GM18505 (cell line): ENCODE results near the gene AGPAT3.
A peak's percentile ranks its signal among the peaks of the same experiment; 100 is the strongest.

Source experiments
- ATAC-seq: cut with Tn5 transposase; IDR thresholded peaks from one replicate; pipeline ENCODE4 v1.9.1; 2021; ENCODE audit not compliant: unreplicated experiment
- POLR2A ChIP-seq: IDR thresholded peaks from 4 replicates; pipeline ENCODE4 v1.6.1; 2011; ENCODE audit warnings: borderline replicate concordance; ENCODE audit not compliant: insufficient read depth, insufficient read length; ENCODE audit errors: extremely low read depth

The AGPAT3 gene

DNA sequence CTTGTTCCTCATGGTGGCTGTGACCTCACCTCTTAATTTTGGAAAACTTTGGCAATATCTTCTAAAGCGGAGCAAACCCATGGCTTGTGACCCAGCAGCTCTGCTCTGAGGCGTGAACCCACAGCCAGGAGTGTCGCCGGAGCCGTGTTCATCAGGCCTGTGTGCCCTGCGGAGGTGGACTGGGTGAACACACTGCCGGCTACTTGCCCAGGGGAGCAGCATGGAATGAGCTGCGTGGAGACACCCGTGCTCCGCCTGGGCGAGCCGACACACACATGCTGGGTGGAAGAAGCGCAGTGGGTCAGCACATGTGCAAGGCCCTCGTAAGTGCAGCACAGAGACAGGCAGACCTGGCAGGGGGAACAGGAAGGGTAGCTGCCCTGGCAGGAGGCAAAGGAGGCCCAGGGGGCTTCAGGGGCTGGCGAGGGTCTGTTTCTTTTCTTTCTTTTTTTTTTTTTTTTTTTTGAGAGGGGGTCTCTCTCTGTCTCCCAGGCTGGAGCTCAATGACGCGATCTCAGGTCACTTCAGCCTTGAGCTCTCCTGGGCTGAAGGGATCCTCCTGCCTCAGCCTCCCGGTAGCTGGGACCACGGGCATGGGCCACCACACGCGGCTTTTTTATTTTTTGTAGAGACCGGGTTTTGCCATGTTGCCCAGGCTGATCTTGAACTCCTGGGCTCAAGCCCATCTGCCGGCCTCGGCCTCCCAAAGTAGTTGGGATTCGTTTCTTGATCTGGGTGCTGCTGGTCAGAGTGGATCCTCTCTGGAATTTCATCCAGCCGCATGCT, 41.8 kb downstream of the AGPAT3 start:
- no peak for TF ChIP-seq POLR2A
- no peak for ATAC-seq

DNA sequence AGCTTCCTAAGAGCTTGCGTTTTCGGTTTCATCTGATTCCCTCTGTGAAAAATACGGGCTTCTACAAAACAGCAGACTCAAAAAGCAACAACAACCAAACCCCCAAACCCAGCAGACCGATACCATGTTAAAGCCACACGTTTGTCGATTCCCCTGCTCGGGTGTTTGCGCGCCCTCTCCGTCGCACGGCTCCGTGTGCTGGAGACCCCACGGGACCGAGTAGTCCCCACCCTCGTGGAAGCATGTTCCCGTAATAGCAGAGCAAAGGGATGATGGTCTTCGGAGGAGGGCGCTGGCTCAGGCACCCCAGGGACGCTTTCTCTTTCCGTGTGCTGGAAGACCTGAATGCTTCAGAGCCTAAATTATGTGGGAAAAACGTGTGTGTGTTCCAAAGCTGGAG, 42.7 kb downstream of the AGPAT3 start:
- no peak for TF ChIP-seq POLR2A
- ATAC-seq, result no peak

- no peak for ATAC-seq
- TF ChIP-seq POLR2A, result no peak
Measured at GRCh38 chr21:43908167-43908566, 43.1 kb downstream of the AGPAT3 start.

DNA sequence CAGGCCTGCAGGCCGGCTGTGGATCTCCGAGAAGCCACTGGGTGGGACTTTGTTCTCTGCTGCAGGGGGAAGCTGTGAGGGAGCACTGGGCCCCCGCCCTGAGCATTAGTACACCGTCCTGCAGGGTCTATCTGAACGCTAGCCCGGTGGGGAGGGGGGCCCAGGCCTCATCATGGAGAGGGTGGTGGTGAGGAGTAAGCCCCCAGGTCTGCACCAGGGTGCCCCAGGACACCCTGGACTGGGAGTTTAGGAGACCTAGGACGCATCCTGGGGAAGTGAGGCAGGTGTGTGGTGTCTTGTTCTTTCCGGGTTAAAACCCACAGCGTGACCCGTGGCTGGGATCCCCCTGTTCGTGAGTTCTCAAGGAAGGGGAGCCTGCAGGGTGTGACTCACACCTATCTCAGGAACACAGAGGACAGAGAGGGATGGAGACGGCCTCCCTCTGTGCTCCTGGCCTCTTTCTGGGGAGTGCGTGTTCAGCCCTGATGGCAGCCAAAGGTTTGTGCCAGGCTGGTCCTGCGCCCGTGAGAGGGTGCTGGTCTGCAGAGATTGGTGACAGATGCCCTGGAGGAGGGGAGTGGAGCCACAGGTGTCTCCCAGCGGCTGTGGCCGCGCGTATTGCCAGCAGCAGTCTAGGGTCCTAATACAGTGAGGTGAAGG, 44.8 kb downstream of the AGPAT3 start:
- no peak for TF ChIP-seq POLR2A
- no peak for ATAC-seq

DNA sequence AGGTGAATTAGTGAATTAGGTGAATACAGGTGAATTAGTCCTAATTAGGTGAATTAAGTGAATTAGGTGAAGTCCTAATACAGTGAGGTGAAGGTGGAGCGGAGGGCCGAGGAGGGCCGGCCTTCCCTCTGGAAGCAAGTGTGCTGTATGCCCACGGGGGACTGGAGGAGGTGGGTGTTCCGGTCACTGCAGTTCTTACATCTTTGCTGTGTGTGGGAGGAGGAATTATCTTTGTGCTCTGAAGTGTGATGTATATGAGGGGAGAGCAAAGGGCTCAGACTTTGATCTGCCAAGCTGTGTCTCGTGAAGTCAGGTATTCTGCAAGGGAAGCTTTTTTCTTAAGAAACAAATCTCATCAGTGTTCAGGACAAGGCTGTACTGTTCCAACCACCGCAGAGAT, 45.4 kb downstream of the AGPAT3 start:
- no peak for TF ChIP-seq POLR2A
- ATAC-seq, result no peak

DNA sequence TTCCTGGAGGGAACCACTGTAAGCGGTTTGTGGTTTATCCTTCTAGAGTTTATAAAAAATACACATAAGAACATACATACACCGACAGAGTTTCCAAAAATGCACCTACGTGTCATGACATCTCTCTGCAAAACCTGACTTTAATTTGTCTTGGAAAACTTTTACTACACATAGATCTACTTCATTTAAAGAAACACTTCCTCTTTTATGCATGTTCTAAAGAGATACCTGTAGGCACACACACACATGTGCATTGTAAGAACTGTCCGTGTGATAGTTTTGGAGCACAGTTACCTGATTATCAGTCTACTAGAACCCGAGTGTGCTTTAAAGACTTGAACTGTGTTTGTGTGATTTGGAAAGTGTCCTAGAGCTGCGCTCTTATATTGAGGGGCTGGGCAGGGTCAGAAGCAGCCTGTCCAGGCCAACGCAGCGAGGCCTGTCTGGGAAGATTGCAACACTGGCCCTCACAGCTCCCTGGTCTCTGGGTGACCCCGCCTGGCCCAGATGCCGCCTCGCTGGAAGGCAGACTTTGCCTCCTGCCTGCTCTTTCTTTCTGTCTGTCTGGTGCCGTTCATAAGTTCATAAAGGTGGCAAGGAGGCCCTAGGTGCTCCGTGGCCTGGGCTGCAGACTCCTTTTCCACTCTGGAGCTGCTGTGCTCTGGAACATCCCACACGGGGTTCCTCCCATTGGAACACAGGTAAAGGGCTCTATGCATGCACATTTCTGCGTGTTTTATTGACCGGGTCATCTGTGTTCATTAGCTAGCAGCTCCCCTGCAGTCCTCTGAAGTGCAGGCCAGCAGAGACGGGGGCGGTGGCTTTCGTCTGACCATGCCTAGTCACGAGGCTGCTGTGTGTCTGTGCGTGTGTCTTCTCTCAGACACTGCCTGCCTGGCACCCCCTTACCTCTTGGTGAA, 46.3 kb downstream of the AGPAT3 start:
- no peak for ATAC-seq
- TF ChIP-seq POLR2A, result no peak

DNA sequence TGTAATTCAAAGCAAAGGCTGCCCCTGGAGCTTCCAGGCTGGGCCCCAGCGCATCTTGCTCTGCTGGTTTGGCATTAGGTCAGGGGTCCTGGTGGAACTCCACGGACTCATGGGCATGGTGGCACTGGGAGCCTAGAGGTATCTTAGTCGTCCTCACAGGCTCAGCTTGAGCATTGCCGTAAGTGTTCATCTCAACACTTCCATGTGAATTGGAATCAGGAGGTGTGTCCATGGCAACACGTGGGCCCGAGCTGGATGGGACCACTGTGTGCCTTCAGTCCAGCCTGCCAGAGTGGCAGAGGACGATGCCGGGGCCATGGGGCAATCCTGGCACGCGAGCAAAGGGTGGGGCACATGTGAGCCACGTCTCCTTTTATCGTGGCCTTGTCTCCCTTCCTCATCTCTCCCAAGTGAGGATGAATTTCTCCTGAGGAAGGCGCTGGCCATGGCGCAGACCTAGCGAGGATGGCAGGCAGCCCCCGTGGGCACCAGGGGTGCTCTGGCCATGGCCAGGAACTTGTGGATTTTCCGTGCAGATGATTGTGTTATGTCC, 47.0 kb downstream of the AGPAT3 start:
- no peak for TF ChIP-seq POLR2A
- ATAC-seq, result no peak

DNA sequence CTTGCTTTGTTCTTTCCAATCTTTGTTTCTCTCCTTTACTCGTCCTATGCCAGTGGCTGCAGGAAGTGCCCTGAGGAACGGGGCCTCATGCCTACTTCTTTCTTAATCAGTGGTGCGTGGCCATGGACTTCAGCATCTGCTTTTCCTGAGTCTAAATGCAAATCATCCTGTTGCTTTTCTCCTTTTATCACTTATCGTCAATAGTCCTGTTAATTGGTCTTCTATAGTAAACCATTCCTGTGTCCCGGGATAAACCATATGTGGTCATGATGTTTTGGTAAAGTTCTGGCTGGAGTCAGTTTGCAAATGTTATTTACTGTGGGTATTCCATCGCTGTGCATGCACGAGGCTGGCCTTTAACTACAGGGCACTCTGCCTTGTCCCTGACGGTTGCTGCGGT, 47.5 kb downstream of the AGPAT3 start:
- TF ChIP-seq POLR2A, result no peak
- ATAC-seq, result no peak

GRCh38 chr21:43912910-43913309, 47.9 kb downstream of the AGPAT3 start:
- TF ChIP-seq POLR2A, result no peak
- ATAC-seq, result no peak

DNA sequence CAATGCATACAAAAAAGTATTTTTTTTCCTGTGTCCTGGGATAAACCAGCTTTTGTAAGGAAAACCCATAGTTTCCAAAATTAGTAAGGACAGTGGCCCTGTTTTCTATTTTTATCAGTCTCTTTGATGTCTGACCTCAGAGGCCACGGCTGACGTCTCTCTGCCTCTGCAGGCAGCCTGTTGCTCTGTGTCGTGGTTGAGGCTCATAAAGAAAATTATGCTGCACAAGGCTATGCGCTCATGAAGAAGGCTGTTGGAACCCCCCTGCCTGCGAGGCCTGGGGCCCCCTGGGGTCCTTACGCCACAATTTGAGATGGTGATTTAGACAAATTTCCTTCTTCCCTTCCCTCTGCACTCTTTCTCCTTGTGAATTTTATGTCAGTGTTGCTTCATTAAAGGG, 48.9 kb downstream of the AGPAT3 start:
- no peak for TF ChIP-seq POLR2A
- no peak for ATAC-seq

- TF ChIP-seq POLR2A, result no peak
- ATAC-seq, result no peak
Measured at GRCh38 chr21:43916076-43916475, 51.1 kb downstream of the AGPAT3 start.

GRCh38 chr21:43916691-43917514, 51.9 kb downstream of the AGPAT3 start:
- TF ChIP-seq POLR2A, result peak; percentile 12
- no peak for ATAC-seq
